ENCODE results near the gene STC2. TPM values are rescaled to one million over a fixed set of nuclear protein-coding genes. Genes with fewer than 3 reads are reported as not detected.

The STC2 gene
- total and polyA plus RNA-seq, 7 experiments from 2014 or later = 28.3 TPM; not detected in 6

DNA sequence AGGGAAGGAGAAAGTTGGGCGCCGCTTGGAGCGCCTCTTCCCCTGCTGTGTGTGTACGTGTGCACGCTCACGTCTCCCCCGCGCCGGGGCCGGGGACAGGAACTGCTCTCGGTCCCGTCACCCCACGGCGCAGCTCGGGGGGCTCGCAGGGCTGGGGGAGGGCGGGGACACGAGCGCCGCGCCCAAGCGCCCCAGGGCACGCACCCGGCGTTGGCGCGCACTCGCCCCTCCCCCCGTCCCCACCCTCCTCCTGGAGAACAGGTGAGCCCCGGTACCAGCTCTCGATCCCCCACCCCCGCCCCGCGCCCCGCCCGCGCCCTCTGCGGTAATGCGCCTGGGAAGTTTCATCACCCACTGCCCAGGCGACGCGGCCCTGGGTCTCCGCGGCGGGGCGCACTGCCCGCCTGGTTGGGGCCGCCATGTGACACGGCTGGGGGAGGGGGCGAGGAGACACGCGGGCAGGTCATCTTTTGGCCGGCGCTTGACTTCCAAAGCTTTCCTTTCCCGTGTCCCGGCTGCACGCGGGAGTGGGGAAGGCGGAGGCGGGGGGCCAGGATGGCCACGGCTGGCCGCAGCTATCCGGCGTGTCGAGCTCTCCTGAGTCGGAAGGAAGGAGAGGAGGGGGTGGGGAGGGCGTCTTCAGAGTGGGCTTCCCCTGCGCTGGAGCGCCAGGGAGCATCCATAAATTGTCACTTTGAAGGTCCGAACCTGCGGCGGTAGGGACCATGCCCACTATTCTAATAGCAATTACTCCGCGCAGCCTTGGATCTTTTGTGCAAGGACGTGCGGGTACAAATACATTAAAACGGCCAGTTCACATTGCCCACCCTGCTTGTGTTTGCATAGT is 1.5 kb upstream of the STC2 start:
- ATAC-seq (no peak), DNase-seq (peak in 1 of 9 donors; percentile 72)
- Mint-ChIP-seq H3K4me3 (peak overlapping the region in 7 of 10 donors; percentile 26 to 100 (median 70)), H3K4me1 (peaks cover 10 to 52% (median 29%) of the 10 kb centered on the region in 7 donors), H3K9me3 (peaks cover 0 to 2% (median 0%) of the 10 kb centered on the region in 11 donors), H3K27ac (peak overlapping the region in 1 of 9 donors; percentile 94), H3K27me3 (peaks cover 8 to 76% (median 70%) of the 10 kb centered on the region in 5 donors), H3K36me3 (peaks cover 0 to 16% (median 0%) of the 10 kb centered on the region in 5 donors)
- H3K4me3 ChIP-seq (ENCODE audit: low read length) = no peak overlapping the region
- no peaks in the 10 kb centered on the region for H3K4me1 ChIP-seq (ENCODE audit: control insufficient read depth in 2 of 2, insufficient read depth in 2 of 2, low read length in 2 of 2)
- H3K27ac ChIP-seq (ENCODE audit: low read depth, low read length) = no peak overlapping the region
- intact Hi-C loops (cut with micrococcal nuclease) = loop anchor here (1.0 to 10.0 kb wide), 6 partner anchors 92 to 1945 kb away; partner anchors contain the start of genes DUSP1 (in 1 of the 2), NKX2-5 (in 1 of the 2), NPM1 (in 1 of the 2) and STK10 (in 1 of the 2)
- H3K36me3 ChIP-seq (ENCODE audit: control insufficient read depth in 2 of 3, insufficient read depth in 3 of 3, low read length in 3 of 3) = no peaks in the 10 kb centered on the region
- ChIA-PET CTCF (no interaction called here), POLR2A (no interaction called here)
- H3K27me3 ChIP-seq (ENCODE audit: control insufficient read depth in 2 of 2, insufficient read depth in 2 of 2, low read length in 2 of 2) = peaks cover 0 to 11% of the 10 kb centered on the region in 2 donors
- no peaks in the 10 kb centered on the region for H3K9me3 ChIP-seq (ENCODE audit: control insufficient read depth in 2 of 3, low read length in 3 of 3)

DNA sequence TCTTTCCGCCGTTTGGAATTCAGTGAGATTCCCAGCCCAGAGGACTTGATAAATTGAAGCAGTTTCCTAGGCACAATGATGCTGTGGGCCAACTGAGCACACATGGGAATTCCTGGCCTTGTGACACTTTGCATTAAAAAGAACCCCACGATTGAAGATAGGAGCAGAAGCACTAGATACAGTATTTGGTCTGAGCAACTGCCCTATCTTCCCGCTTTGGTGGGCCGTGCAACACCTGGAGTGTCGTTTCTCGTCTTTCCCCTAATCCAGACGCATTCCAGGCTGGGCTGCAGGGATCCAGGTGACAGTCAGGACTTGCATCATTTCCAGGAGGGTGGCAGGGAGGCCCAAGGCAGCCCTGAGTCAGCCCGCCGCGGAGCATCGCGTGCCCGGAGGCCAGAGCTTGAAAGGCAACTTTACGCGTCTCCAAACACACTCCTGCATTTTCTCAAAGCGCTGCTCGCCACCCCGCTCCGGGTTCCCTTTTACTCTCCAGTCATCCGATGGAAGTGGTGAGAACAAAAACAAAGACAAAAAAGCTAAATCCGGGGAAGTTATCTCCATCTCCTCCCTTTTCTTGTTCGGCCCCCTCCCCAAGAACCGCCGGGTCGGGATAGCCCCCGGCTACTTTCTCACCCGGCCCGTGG is 753 bp upstream of the STC2 start:
- H3K4me1 ChIP-seq (ENCODE audit: control insufficient read depth in 2 of 2, insufficient read depth in 2 of 2, low read length in 2 of 2) = no peaks in the 10 kb centered on the region
- intact Hi-C loops (cut with micrococcal nuclease) = loop anchor here in 1 of 2 donors (1.0 to 10.0 kb wide), 4 partner anchors 287 to 1944 kb away; partner anchors contain the start of genes BOD1, DUSP1, NPM1 and STK10
- DNase-seq = peak in 1 of 9 donors; percentile 44
- H3K27ac Mint-ChIP-seq = peak overlapping the region in 1 of 9 donors; percentile 94
- H3K27me3 Mint-ChIP-seq = peaks cover 8 to 79% (median 75%) of the 10 kb centered on the region in 5 donors
- no peak for ATAC-seq
- H3K9me3 ChIP-seq (ENCODE audit: control insufficient read depth in 2 of 3, low read length in 3 of 3) = no peaks in the 10 kb centered on the region
- H3K27me3 ChIP-seq (ENCODE audit: control insufficient read depth in 2 of 2, insufficient read depth in 2 of 2, low read length in 2 of 2) = peaks cover 0 to 11% of the 10 kb centered on the region in 2 donors
- H3K4me3 Mint-ChIP-seq = peak overlapping the region; percentile 17 to 100 (median 66)
- no peaks in the 10 kb centered on the region for H3K36me3 ChIP-seq (ENCODE audit: control insufficient read depth in 2 of 3, insufficient read depth in 3 of 3, low read length in 3 of 3)
- H3K27ac ChIP-seq (ENCODE audit: low read depth, low read length) = no peak overlapping the region
- ChIA-PET POLR2A (no interaction called here), CTCF (no interaction called here)
- H3K4me3 ChIP-seq (ENCODE audit: low read length) = no peak overlapping the region
- peaks cover 0 to 24% (median 0%) of the 10 kb centered on the region in 5 donors for H3K36me3 Mint-ChIP-seq
- peaks cover 10 to 59% (median 36%) of the 10 kb centered on the region in 7 donors for H3K4me1 Mint-ChIP-seq
- H3K9me3 Mint-ChIP-seq = peaks cover 0 to 2% (median 0%) of the 10 kb centered on the region in 11 donors

DNA sequence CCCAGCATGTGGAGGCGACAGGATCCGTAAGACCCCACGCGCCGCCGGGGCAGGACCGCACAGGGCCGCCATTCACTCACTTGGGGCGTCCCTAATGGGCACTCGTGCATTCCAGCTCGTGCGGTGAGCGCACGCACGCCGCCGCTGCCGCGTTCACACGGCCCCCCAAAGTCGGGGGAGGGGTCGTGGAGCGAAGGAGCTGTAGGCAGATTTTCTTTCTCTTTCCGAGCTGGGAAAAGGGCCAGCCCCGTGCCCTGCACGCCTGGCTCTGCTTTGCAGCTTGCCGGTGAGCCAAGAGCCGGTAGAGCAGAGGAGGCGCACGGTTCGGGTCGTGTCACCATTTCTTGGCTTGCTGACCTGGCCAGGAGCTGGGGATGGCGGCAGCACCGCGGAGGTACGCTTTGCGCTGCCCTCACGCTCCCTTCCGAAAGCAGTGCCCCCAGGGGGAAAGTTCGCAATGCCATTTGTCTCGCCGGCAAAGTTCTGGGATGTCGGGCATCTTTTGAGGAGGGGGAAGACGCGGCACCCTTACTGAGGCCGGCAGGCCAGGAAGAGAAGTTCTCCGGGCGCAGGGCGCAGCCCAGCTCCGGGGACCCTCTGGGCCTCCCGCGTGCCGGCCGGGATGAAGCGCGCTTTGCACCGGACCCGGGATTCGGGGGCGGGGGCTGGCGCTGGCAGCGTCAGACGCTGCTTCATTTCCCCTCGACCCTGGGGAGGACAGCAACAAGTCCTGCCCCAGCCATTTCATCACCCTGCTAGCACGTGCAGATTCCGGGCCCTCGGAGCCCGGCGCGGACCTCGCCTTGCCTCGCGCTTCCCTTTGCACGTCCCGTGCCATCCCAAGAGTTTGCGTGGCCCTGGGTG is 898 bp downstream of the STC2 start:
- Histone ChIP-seq H3K4me3 (ENCODE audit: low read length) (no peak overlapping the region), H3K27me3 (ENCODE audit: control insufficient read depth in 2 of 2, insufficient read depth in 2 of 2, low read length in 2 of 2) (peaks cover 0 to 11% of the 10 kb centered on the region in 2 donors), H3K4me1 (ENCODE audit: control insufficient read depth in 2 of 2, insufficient read depth in 2 of 2, low read length in 2 of 2) (no peaks in the 10 kb centered on the region), H3K36me3 (ENCODE audit: control insufficient read depth in 2 of 3, insufficient read depth in 3 of 3, low read length in 3 of 3) (no peaks in the 10 kb centered on the region), H3K27ac (ENCODE audit: low read depth, low read length) (no peak overlapping the region), H3K9me3 (ENCODE audit: control insufficient read depth in 2 of 3, low read length in 3 of 3) (no peaks in the 10 kb centered on the region)
- Mint-ChIP-seq H3K9me3 (peaks cover 0 to 2% (median 0%) of the 10 kb centered on the region in 11 donors), H3K27ac (peak overlapping the region in 1 of 9 donors; percentile 83), H3K27me3 (peaks cover 3 to 77% (median 71%) of the 10 kb centered on the region in 5 donors), H3K4me1 (peaks cover 10 to 64% (median 40%) of the 10 kb centered on the region in 7 donors), H3K4me3 (peak overlapping the region in 5 of 10 donors; percentile 43 to 100 (median 53)), H3K36me3 (peaks cover 0 to 28% (median 0%) of the 10 kb centered on the region in 5 donors)
- peak in 1 of 9 donors; percentile 45 for DNase-seq
- intact Hi-C loops (cut with micrococcal nuclease) = loop anchor here in 1 of 2 donors (5.0 to 10.0 kb wide), 3 partner anchors 555 to 1943 kb away; partner anchors contain the start of genes DUSP1, NPM1 and STK10
- CTCF ChIA-PET = no interaction called here
- no peak for ATAC-seq
- POLR2A ChIA-PET = no interaction called here

DNA sequence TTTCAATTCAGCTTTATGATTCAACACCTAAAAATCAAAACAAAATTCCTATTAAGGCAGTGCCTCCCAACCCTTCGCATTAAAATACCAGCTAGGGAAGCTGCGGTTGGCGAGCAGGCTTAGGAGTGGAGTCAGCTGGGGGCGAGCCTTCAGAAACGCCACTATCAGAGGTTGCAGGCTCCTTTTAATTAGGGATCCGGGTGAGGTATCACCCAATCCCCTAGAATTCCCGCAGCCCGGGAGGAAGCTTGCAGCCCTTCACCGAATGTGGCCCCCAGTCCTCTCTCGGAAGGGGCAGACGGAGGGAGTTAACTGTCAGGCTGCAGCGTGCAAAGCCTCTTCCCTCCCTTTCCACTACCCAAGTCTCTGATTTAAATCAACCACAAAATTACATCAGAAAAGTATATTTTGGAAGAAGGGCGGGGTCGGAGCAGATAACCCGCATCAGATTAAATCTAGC is 1.7 kb downstream of the STC2 start:
- Mint-ChIP-seq H3K4me1 (peaks cover 10 to 56% (median 37%) of the 10 kb centered on the region in 7 donors), H3K9me3 (peaks cover 0 to 1% (median 0%) of the 10 kb centered on the region in 11 donors), H3K36me3 (peaks cover 0 to 31% (median 0%) of the 10 kb centered on the region in 5 donors), H3K27me3 (peaks cover 3 to 70% (median 66%) of the 10 kb centered on the region in 5 donors), H3K4me3 (peak overlapping the region in 7 of 10 donors; percentile 9 to 100 (median 50)), H3K27ac (peak overlapping the region in 1 of 9 donors; percentile 82)
- ChIA-PET POLR2A (no interaction called here), CTCF (no interaction called here)
- Histone ChIP-seq H3K27me3 (ENCODE audit: control insufficient read depth in 2 of 2, insufficient read depth in 2 of 2, low read length in 2 of 2) (peaks cover 0 to 11% of the 10 kb centered on the region in 2 donors), H3K4me3 (ENCODE audit: low read length) (no peak overlapping the region), H3K27ac (ENCODE audit: low read depth, low read length) (no peak overlapping the region), H3K4me1 (ENCODE audit: control insufficient read depth in 2 of 2, insufficient read depth in 2 of 2, low read length in 2 of 2) (no peaks in the 10 kb centered on the region), H3K36me3 (ENCODE audit: control insufficient read depth in 2 of 3, insufficient read depth in 3 of 3, low read length in 3 of 3) (no peaks in the 10 kb centered on the region), H3K9me3 (ENCODE audit: control insufficient read depth in 2 of 3, low read length in 3 of 3) (no peaks in the 10 kb centered on the region)
- DNase-seq = no peak
- intact Hi-C loops (cut with micrococcal nuclease) = loop anchor here in 1 of 2 donors (5.0 to 10.0 kb wide), 3 partner anchors 554 to 1942 kb away; partner anchors contain the start of genes DUSP1, NPM1 and STK10
- no peak for ATAC-seq

DNA sequence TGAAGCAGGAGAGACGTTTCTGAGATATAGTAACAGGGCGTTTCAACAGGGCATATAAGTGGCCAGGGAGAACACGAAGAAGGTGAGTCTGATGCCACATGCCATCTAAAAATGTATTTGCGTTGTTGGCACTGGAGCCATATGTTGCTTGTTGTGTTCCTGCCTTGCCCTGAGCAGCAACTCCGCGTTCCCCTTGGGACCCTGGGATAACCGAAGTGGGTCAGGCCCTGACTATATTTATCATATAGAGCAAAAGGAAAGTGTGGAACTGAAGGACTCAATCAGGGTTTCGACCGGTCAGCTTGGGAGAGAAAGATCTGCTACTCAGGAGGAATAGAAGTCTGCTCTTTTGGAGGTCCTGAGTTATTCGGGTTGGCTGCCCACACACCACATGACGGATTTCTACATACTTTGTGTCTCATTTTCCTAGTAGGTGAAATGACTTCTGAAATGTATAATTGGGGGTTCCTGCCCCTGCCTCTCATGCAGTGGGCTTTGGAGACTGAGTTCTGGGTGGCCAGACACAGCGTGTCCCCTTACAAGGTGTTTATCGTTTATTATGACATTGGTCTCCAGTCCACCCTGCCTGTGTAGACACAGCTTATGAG is 3.0 kb downstream of the STC2 start:
- ChIA-PET CTCF (no interaction called here), POLR2A (no interaction called here)
- no peak for ATAC-seq
- Mint-ChIP-seq H3K27ac (peak overlapping the region in 1 of 9 donors; percentile 74), H3K27me3 (peaks cover 3 to 65% (median 56%) of the 10 kb centered on the region in 5 donors), H3K4me1 (peaks cover 10 to 46% (median 36%) of the 10 kb centered on the region in 7 donors), H3K4me3 (peak overlapping the region in 4 of 10 donors; percentile 22 to 73 (median 42)), H3K36me3 (peaks cover 0 to 37% (median 0%) of the 10 kb centered on the region in 5 donors), H3K9me3 (peaks cover 0 to 1% (median 0%) of the 10 kb centered on the region in 11 donors)
- DNase-seq = no peak
- H3K36me3 ChIP-seq (ENCODE audit: control insufficient read depth in 2 of 3, insufficient read depth in 3 of 3, low read length in 3 of 3) = no peaks in the 10 kb centered on the region
- peaks cover 0 to 8% of the 10 kb centered on the region in 2 donors for H3K27me3 ChIP-seq (ENCODE audit: control insufficient read depth in 2 of 2, insufficient read depth in 2 of 2, low read length in 2 of 2)
- H3K4me1 ChIP-seq (ENCODE audit: control insufficient read depth in 2 of 2, insufficient read depth in 2 of 2, low read length in 2 of 2) = no peaks in the 10 kb centered on the region
- H3K9me3 ChIP-seq (ENCODE audit: control insufficient read depth in 2 of 3, low read length in 3 of 3) = no peaks in the 10 kb centered on the region
- no peak overlapping the region for H3K27ac ChIP-seq (ENCODE audit: low read depth, low read length)
- no peak overlapping the region for H3K4me3 ChIP-seq (ENCODE audit: low read length)
- intact Hi-C loops (cut with micrococcal nuclease) = loop anchor here in 1 of 2 donors (5.0 to 10.0 kb wide), 3 partner anchors 553 to 1940 kb away; partner anchors contain the start of genes DUSP1, NPM1 and STK10

All from naive thymus-derived CD4-positive, alpha-beta T cell (primary cell).